ENCODE results near the gene TMEM204. TPM values are rescaled to one million over a fixed set of nuclear protein-coding genes. Genes with fewer than 3 reads are reported as not detected.

TMEM204 gene
- total RNA-seq, 4 donors from 2014 or later = 13.7 to 26.0 (median 26.0) TPM

- intact Hi-C loops (cut with DNase I; ENCODE audit: low total_unique reads) = no loop called here
Measured at GRCh38 chr16:1542166-1542500, 8.7 kb downstream of the TMEM204 start.

DNA sequence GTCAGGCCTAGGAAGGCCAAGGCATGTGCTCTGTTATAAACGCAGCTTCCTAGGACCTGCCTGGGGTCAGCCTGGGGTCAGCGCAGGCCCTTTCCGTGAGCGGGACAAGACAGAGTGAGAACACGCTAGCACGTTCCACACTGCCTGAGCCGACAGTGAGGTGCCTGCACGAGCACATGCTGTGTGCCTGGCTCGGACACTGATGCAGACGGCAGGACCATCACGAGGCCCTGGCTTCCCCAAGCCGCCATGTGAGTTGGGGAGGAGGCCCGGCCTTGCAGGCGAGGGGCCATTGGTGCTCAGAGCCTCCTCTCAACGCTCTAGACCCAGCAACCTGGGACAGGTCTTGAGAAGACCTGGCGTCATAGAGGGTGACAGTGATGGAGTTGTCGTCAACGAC lies 9.1 kb downstream of the TMEM204 start:
- intact Hi-C loops (cut with DNase I; ENCODE audit: low total_unique reads) = no loop called here
- TF ChIP-seq CTCF (IDR thresholded peaks at IDR 0.05) (no peak), POLR2A (IDR thresholded peaks at IDR 0.05) (no peak)
- WGBS, 2 donors = 90 to 93% methylated on average over 17 to 18 of the region's 18 CpGs
- H3K4me3 ChIP-seq (ENCODE audit: low read depth, poor library complexity, severe bottlenecking) = no peak overlapping the region
- no peak for DNase-seq (ENCODE audit: low spot score in 2 of 2)

More at GRCh38 chr16:1542166-1542500, 8.7 kb downstream of the TMEM204 start:
- DNase-seq (ENCODE audit: low spot score in 2 of 2) = no peak
- H3K4me3 ChIP-seq (ENCODE audit: low read depth, poor library complexity, severe bottlenecking) = no peak overlapping the region
- no peak for TF ChIP-seq CTCF (IDR thresholded peaks at IDR 0.05)
- TF ChIP-seq POLR2A (IDR thresholded peaks at IDR 0.05) = no peak
- WGBS, 2 donors = 65 to 79% methylated on average over 2 of the region's 2 CpGs

DNA sequence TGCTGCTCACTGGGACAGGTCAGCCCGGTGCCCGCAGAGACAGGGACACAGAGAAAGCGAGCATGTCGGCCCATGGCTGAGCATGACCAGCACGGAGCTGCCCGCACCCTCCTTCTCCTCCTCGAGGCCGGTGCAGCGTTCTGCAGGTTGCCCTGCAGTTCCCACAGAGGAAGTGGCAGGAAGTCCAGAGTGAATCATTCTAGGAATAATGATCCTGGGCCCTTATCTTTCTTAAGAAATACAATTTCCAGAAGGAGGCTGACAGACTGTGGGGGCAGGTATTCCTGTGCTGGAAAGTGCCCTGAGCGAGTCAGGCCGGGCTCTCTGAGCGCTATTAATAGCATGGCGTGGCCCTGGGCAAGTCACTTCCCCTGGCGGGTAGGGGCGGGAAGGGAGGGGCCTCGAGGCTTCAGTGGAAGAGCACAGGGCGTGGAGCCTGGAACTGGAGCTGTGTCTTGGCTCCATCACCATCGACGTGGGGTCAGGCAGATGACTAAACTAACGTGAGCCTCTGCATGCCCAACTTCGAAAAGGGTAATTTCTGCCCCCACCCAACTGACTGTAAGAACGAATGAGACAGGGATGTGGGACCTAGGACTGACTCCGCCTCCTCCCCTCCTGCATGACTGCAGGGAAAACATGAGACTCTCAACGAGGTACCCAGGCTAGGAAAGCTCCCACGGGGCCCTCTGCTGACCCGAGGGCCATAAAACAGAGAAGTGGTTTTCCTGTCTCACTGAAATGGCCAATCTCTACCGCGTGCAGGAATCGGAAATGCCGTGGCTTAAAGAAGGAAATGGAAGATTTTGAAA lies 9.8 kb downstream of the TMEM204 start:
- 23 to 31% methylated on average over 30 of the region's 30 CpGs for WGBS, 2 donors

DNA sequence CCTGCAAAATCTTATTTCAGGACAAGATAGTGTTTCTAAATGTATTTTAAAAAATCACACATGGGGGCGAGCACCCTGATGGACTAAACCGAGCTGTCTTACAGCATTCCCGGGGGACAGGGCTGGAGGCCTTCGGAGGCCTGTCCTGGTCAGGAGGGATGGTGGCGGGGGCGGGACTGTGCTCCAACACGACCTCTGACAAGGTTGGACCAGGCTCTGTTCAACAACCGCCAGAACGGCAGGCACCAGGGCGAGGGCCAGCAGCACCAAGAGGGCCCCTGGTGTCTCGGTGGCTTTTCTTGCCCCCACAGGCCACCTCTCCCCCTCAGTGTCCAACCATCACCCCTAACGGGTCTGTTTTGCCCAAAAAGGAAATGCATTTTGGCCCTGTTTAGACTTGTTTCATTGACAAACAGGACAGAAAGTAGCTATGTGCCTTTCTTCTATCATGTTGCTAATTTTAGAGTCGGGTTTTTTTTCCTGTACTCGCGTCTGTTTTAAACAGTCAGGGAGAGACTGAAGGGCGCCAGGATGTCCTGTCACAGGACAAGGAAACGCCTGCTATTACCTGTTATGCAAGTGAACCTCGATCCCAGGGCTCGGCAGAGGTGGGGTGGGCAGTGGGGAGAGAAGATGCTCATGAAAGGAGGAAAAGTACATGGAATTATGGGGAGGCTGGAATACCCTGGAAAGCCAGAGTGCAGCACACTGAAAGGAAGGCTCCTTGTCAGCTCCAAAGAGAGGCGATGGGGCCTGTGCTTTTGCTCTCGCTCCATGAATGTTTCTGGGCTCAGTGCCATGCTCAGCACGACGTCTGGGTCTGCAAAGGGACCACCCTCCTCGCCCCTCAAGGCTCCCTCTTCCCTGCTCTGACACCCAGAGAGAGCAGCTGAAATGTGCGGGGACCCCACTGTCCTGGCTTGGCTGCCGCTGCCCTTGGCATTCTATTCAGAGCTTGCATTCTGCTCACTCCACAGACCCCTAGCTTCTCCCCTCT lies 11.9 kb downstream of the TMEM204 start:
- H3K4me3 ChIP-seq (ENCODE audit: low read depth, poor library complexity, severe bottlenecking) = no peak overlapping the region
- no peak for TF ChIP-seq CTCF (IDR thresholded peaks at IDR 0.05)
- TF ChIP-seq POLR2A (IDR thresholded peaks at IDR 0.05) = no peak
- WGBS, 2 donors = 48% methylated on average over 26 of the region's 26 CpGs
- no peak for DNase-seq (ENCODE audit: low spot score in 2 of 2)
- intact Hi-C loops (cut with DNase I; ENCODE audit: low total_unique reads) = no loop called here

More for the DNA sequence above, 9.8 kb downstream of the TMEM204 start:
- no peak overlapping the region for H3K4me3 ChIP-seq (ENCODE audit: low read depth, poor library complexity, severe bottlenecking)
- peak in 1 of 2 donors; percentile 46 for DNase-seq (ENCODE audit: low spot score in 2 of 2)
- TF ChIP-seq CTCF (IDR thresholded peaks at IDR 0.05) (no peak), POLR2A (IDR thresholded peaks at IDR 0.05) (no peak)
- intact Hi-C loops (cut with DNase I; ENCODE audit: low total_unique reads) = no loop called here

DNA sequence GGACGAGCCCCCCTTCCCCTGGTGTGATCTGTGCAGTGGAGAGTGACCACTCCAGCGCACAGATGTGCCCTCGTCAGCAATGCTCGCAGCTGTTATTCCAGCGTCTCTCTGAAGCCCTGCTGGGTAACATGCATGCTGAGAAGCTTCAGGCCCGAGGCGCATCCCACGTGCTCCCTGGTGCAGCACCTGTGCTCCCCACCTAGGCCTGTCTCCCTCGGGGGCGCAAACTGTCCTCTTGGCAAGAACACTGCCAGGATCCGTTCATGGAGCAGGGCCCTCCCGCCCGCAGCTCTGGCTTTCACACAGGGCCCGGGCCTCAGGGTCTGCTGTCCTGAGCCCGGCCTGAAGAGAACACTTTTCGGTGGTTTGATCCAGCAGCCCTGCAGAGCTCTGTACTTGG lies 13.0 kb downstream of the TMEM204 start:
- TF ChIP-seq CTCF (IDR thresholded peaks at IDR 0.05) (no peak), POLR2A (IDR thresholded peaks at IDR 0.05) (no peak)
- 92 to 94% methylated on average over 6 to 14 of the region's 16 CpGs for WGBS, 2 donors
- DNase-seq (ENCODE audit: low spot score in 2 of 2) = no peak
- intact Hi-C loops (cut with DNase I; ENCODE audit: low total_unique reads) = no loop called here
- H3K4me3 ChIP-seq (ENCODE audit: low read depth, poor library complexity, severe bottlenecking) = no peak overlapping the region

All from lower leg skin (tissue), 4 donors.